GM23338 (cell line): ENCODE results near the gene MYCBPAP. TPM values are rescaled to one million over a fixed set of nuclear protein-coding genes. Genes with fewer than 3 reads are reported as not detected.
A peak's percentile ranks its signal among the peaks of the same experiment; 100 is the strongest.

Source experiments
- ATAC-seq: fragments of 200-7000 bp; cut with Tn5 transposase; 3 replicates; pipeline ENCODE4 v1.9.1; 2020
- DNase-seq: peaks from one replicate; pipeline ENCODE4 v3.0.0-alpha.2; 2015; ENCODE audit warnings: low spot score
- H2AFZ ChIP-seq: fragments of 200-600 bp; sonication (generic); 2 replicates; pipeline ENCODE4 v1.8.0; 2016; ENCODE audit warnings: antibody characterized with exemption, mild to moderate bottlenecking, moderate library complexity
- H3F3A ChIP-seq: fragments of 200-600 bp; sonication (generic); replicated peaks from 2 replicates; pipeline ENCODE4 v1.8.0; 2017; ENCODE audit warnings: antibody characterized with exemption, mixed run types, low read depth
- H3K27ac ChIP-seq: fragments of 200-600 bp; sonication (generic); 2 replicates; pipeline ENCODE4 v1.6.1; 2016; ENCODE audit warnings: low read depth
- H3K27me3 ChIP-seq: fragments of 200-600 bp; sonication (generic); 2 replicates; pipeline ENCODE4 v1.8.0; 2016; ENCODE audit warnings: mild to moderate bottlenecking, mixed run types, moderate library complexity; ENCODE audit not compliant: insufficient read depth
- H3K36me3 ChIP-seq: fragments of 200-600 bp; sonication (generic); 2 replicates; pipeline ENCODE4 v1.8.0; 2016; ENCODE audit warnings: mild to moderate bottlenecking; ENCODE audit not compliant: insufficient read depth
- H3K4me1 ChIP-seq: fragments of 200-600 bp; sonication (generic); 2 replicates; pipeline ENCODE4 v1.8.0; 2016; ENCODE audit warnings: mild to moderate bottlenecking, moderate library complexity; ENCODE audit not compliant: insufficient read depth
- H3K4me2 ChIP-seq: fragments of 200-600 bp; sonication (generic); 2 replicates; pipeline ENCODE4 v1.7.1; 2017; ENCODE audit warnings: mixed run types
- H3K4me3 ChIP-seq: fragments of 200-600 bp; sonication (generic); 2 replicates; pipeline ENCODE4 v1.6.1; 2016; ENCODE audit warnings: mixed run types
- H3K79me2 ChIP-seq: fragments of 200-600 bp; sonication (generic); replicated peaks from 2 replicates; pipeline ENCODE4 v1.8.0; 2017; ENCODE audit warnings: mild to moderate bottlenecking; ENCODE audit not compliant: insufficient read depth
- H3K9me2 ChIP-seq: fragments of 200-600 bp; sonication (generic); 2 replicates; pipeline ENCODE4 v1.8.0; 2017; ENCODE audit not compliant: insufficient read depth
- H4K20me1 ChIP-seq: fragments of 200-600 bp; sonication (generic); replicated peaks from 2 replicates; pipeline ENCODE4 v1.8.0; 2017; ENCODE audit warnings: mild to moderate bottlenecking; ENCODE audit not compliant: insufficient read depth
- H3K27ac Mint-ChIP-seq: 2 replicates; pipeline ENCODE4 v1.8.0; 2020; ENCODE audit warnings: inconsistent platforms, mild to moderate bottlenecking, moderate library complexity, mixed read lengths
- H3K27me3 Mint-ChIP-seq: 3 replicates; pipeline ENCODE4 v1.8.0; 2022; ENCODE audit warnings: low read depth, mild to moderate bottlenecking, moderate library complexity, mixed read lengths, inconsistent platforms; ENCODE audit not compliant: insufficient read depth, poor library complexity
- H3K36me3 Mint-ChIP-seq: 3 replicates; pipeline ENCODE4 v1.8.0; 2021; ENCODE audit warnings: low read depth, mild to moderate bottlenecking, inconsistent platforms, moderate library complexity, mixed read lengths
- H3K4me1 Mint-ChIP-seq: 3 replicates; pipeline ENCODE4 v1.8.0; 2020; ENCODE audit warnings: mild to moderate bottlenecking, inconsistent platforms, mixed read lengths
- H3K4me3 Mint-ChIP-seq: 3 replicates; pipeline ENCODE4 v1.8.0; 2021; ENCODE audit warnings: moderate library complexity, mild to moderate bottlenecking, inconsistent platforms, mixed read lengths
- H3K9me3 Mint-ChIP-seq: 3 replicates; pipeline ENCODE4 v1.8.0; 2020; ENCODE audit warnings: moderate library complexity, mild to moderate bottlenecking, inconsistent platforms, mixed read lengths
- CREB1 ChIP-seq: fragments of 250-450 bp; sonication (Bioruptor Pico); IDR thresholded peaks from 2 replicates; pipeline ENCODE4 v1.5.0; 2020; ENCODE audit warnings: low read depth, mild to moderate bottlenecking, moderate library complexity
- EZH2 ChIP-seq: fragments of 200-600 bp; sonication (generic); IDR thresholded peaks from one replicate; pipeline ENCODE4 v1.8.0; 2017; ENCODE audit warnings: antibody characterized with exemption, mild to moderate bottlenecking, low read depth; ENCODE audit not compliant: unreplicated experiment
- EZH2phosphoT487 ChIP-seq: fragments of 200-600 bp; sonication (generic); IDR thresholded peaks from one replicate; pipeline ENCODE4 v1.8.1; 2018; ENCODE audit warnings: antibody characterized with exemption; ENCODE audit not compliant: unreplicated experiment
- JUNB ChIP-seq: IDR thresholded peaks from one replicate; pipeline ENCODE4 v1.6.1; 2016; ENCODE audit warnings: antibody characterized with exemption; ENCODE audit not compliant: unreplicated experiment
- NANOG ChIP-seq: IDR thresholded peaks from 2 replicates; pipeline ENCODE4 v1.6.1; 2016; ENCODE audit warnings: antibody characterized with exemption, borderline replicate concordance
- POLR2AphosphoS5 ChIP-seq: IDR thresholded peaks from 2 replicates; pipeline ENCODE4 v1.6.1; 2016; ENCODE audit warnings: antibody characterized with exemption, low read depth
- STAT1 ChIP-seq: IDR thresholded peaks from one replicate; pipeline ENCODE4 v1.6.1; 2016; ENCODE audit warnings: antibody characterized with exemption; ENCODE audit not compliant: unreplicated experiment
- ZNF114 ChIP-seq: fragments of 250-450 bp; sonication (Bioruptor Pico); IDR thresholded peaks from 2 replicates; pipeline ENCODE4 v1.5.0; 2020; ENCODE audit warnings: mild to moderate bottlenecking, moderate library complexity
- ZNF331 ChIP-seq: fragments of 250-450 bp; sonication (Bioruptor Pico); IDR thresholded peaks from 2 replicates; pipeline ENCODE4 v1.5.0; 2020; ENCODE audit warnings: low read depth, mild to moderate bottlenecking, moderate library complexity
- polyA plus RNA-seq: library from polyadenylated mRNA; unstranded; fragments of >200 nt; fragmentation: Nextera tagmentation; extraction: Ambion mirVana; gene quantifications from 2 replicates; pipeline ENCODE4 v1.2.1, GENCODE V29; 2016
- total RNA-seq: library from RNA; depleted of rRNA; stranded (reverse); fragments of >200 nt; shearing (Covaris generic); gene quantifications from 2 replicates; pipeline ENCODE4 v1.2.3, GENCODE V29; 2014
- TF ChIP-seq, protein P1 (sequence below): fragments of 250-450 bp; sonication (Bioruptor Pico); IDR thresholded peaks from 2 replicates; pipeline ENCODE4 v1.5.0; 2020; ENCODE audit warnings: mild to moderate bottlenecking, moderate library complexity
- TF ChIP-seq, protein P2 (sequence below): IDR thresholded peaks from one replicate; pipeline ENCODE4 v1.6.1; 2018; ENCODE audit warnings: antibody characterized with exemption; ENCODE audit not compliant: unreplicated experiment
- TF ChIP-seq, protein P3 (sequence below): IDR thresholded peaks from 2 replicates; pipeline ENCODE4 v1.6.1; 2016; ENCODE audit warnings: antibody characterized with exemption
- TF ChIP-seq, protein P4 (sequence below), 2 experiments: fragments of 200-600 bp in 1 of 2; sonication (generic) in 1 of 2; conservative IDR thresholded peaks; 2 replicates each; pipeline versions ENCODE4 v1.5.1 to v1.6.1; 2016 to 2017; ENCODE audit warnings: antibody characterized with exemption in 2 of 2, low read depth in 2 of 2, mild to moderate bottlenecking in 2 of 2, moderate library complexity in 1 of 2

The MYCBPAP gene
- total and polyA plus RNA-seq, 2 experiments from 2014 or later: 0.63 to 1.7 TPM

DNA sequence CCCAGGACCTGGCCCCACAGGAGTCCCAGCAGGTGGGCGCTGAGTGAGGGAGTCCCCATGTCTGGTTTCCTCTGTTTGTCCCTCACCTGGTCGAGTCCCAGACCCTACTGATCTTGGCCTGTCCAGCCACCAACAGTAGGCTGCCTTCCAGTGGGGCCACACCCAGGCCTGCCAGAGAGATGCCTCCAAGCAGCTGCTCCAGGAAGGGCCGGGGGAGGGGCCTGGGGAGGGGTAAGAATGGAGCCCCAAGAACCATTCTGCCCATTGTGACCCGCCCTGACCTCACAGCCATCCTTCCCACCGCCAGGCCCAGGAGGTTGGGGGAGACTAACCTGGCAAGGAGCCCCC lies 39.5 kb downstream of the MYCBPAP start:
- H3K4me1 ChIP-seq: peaks cover 11% of the 10 kb centered on the region; the same call in 1 of the 2 replicates
- H3K4me3 ChIP-seq: peak overlapping the region; percentile 67
- Mint-ChIP-seq H3K36me3 (no peaks in the 10 kb centered on the region; the same call in 2 of the 3 replicates), H3K4me3 (peak overlapping the region; percentile 68), H3K27me3 (peaks cover 18% of the 10 kb centered on the region), H3K27ac (no peak overlapping the region), H3K4me1 (peaks cover 16% of the 10 kb centered on the region), H3K9me3 (no peaks in the 10 kb centered on the region)
- H3K36me3 ChIP-seq: no peaks in the 10 kb centered on the region
- ATAC-seq (no peak), DNase-seq (no peak)
- no peaks in the 10 kb centered on the region for H3F3A ChIP-seq
- no peaks in the 10 kb centered on the region for H4K20me1 ChIP-seq
- no peak overlapping the region; the same call in 1 of the 2 replicates for H2AFZ ChIP-seq
- H3K4me2 ChIP-seq: peak overlapping the region; percentile 83
- H3K27ac ChIP-seq: no peak overlapping the region
- no peaks in the 10 kb centered on the region for H3K9me2 ChIP-seq
- no peaks in the 10 kb centered on the region for H3K27me3 ChIP-seq
- TF ChIP-seq JUNB (no peak), EZH2phosphoT487 (no peak), STAT1 (no peak), POLR2AphosphoS5 (no peak), NANOG (no peak), ZNF114 (CRISPR knock-in tag) (no peak), CREB1 (CRISPR knock-in tag) (no peak), ZNF331 (no peak), EZH2 (no peak)
- TF ChIP-seq, protein P1, sequence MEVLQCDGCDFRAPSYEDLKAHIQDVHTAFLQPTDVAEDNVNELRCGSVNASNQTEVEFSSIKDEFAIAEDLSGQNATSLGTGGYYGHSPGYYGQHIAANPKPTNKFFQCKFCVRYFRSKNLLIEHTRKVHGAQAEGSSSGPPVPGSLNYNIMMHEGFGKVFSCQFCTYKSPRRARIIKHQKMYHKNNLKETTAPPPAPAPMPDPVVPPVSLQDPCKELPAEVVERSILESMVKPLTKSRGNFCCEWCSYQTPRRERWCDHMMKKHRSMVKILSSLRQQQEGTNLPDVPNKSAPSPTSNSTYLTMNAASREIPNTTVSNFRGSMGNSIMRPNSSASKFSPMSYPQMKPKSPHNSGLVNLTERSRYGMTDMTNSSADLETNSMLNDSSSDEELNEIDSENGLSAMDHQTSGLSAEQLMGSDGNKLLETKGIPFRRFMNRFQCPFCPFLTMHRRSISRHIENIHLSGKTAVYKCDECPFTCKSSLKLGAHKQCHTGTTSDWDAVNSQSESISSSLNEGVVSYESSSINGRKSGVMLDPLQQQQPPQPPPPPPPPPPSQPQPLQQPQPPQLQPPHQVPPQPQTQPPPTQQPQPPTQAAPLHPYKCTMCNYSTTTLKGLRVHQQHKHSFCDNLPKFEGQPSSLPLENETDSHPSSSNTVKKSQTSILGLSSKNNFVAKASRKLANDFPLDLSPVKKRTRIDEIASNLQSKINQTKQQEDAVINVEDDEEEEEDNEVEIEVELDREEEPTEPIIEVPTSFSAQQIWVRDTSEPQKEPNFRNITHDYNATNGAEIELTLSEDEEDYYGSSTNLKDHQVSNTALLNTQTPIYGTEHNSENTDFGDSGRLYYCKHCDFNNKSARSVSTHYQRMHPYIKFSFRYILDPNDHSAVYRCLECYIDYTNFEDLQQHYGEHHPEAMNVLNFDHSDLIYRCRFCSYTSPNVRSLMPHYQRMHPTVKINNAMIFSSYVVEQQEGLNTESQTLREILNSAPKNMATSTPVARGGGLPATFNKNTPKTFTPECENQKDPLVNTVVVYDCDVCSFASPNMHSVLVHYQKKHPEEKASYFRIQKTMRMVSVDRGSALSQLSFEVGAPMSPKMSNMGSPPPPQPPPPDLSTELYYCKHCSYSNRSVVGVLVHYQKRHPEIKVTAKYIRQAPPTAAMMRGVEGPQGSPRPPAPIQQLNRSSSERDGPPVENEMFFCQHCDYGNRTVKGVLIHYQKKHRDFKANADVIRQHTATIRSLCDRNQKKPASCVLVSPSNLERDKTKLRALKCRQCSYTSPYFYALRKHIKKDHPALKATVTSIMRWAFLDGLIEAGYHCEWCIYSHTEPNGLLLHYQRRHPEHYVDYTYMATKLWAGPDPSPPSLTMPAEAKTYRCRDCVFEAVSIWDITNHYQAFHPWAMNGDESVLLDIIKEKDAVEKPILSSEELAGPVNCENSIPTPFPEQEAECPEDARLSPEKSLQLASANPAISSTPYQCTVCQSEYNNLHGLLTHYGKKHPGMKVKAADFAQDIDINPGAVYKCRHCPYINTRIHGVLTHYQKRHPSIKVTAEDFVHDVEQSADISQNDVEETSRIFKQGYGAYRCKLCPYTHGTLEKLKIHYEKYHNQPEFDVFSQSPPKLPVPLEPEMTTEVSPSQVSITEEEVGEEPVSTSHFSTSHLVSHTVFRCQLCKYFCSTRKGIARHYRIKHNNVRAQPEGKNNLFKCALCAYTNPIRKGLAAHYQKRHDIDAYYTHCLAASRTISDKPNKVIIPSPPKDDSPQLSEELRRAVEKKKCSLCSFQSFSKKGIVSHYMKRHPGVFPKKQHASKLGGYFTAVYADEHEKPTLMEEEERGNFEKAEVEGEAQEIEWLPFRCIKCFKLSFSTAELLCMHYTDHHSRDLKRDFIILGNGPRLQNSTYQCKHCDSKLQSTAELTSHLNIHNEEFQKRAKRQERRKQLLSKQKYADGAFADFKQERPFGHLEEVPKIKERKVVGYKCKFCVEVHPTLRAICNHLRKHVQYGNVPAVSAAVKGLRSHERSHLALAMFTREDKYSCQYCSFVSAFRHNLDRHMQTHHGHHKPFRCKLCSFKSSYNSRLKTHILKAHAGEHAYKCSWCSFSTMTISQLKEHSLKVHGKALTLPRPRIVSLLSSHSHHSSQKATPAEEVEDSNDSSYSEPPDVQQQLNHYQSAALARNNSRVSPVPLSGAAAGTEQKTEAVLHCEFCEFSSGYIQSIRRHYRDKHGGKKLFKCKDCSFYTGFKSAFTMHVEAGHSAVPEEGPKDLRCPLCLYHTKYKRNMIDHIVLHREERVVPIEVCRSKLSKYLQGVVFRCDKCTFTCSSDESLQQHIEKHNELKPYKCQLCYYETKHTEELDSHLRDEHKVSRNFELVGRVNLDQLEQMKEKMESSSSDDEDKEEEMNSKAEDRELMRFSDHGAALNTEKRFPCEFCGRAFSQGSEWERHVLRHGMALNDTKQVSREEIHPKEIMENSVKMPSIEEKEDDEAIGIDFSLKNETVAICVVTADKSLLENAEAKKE: no peak
- TF ChIP-seq, protein P2, sequence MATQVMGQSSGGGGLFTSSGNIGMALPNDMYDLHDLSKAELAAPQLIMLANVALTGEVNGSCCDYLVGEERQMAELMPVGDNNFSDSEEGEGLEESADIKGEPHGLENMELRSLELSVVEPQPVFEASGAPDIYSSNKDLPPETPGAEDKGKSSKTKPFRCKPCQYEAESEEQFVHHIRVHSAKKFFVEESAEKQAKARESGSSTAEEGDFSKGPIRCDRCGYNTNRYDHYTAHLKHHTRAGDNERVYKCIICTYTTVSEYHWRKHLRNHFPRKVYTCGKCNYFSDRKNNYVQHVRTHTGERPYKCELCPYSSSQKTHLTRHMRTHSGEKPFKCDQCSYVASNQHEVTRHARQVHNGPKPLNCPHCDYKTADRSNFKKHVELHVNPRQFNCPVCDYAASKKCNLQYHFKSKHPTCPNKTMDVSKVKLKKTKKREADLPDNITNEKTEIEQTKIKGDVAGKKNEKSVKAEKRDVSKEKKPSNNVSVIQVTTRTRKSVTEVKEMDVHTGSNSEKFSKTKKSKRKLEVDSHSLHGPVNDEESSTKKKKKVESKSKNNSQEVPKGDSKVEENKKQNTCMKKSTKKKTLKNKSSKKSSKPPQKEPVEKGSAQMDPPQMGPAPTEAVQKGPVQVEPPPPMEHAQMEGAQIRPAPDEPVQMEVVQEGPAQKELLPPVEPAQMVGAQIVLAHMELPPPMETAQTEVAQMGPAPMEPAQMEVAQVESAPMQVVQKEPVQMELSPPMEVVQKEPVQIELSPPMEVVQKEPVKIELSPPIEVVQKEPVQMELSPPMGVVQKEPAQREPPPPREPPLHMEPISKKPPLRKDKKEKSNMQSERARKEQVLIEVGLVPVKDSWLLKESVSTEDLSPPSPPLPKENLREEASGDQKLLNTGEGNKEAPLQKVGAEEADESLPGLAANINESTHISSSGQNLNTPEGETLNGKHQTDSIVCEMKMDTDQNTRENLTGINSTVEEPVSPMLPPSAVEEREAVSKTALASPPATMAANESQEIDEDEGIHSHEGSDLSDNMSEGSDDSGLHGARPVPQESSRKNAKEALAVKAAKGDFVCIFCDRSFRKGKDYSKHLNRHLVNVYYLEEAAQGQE: no peak
- TF ChIP-seq, protein P3, sequence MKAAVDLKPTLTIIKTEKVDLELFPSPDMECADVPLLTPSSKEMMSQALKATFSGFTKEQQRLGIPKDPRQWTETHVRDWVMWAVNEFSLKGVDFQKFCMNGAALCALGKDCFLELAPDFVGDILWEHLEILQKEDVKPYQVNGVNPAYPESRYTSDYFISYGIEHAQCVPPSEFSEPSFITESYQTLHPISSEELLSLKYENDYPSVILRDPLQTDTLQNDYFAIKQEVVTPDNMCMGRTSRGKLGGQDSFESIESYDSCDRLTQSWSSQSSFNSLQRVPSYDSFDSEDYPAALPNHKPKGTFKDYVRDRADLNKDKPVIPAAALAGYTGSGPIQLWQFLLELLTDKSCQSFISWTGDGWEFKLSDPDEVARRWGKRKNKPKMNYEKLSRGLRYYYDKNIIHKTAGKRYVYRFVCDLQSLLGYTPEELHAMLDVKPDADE: no peak
- TF ChIP-seq, protein P4, sequence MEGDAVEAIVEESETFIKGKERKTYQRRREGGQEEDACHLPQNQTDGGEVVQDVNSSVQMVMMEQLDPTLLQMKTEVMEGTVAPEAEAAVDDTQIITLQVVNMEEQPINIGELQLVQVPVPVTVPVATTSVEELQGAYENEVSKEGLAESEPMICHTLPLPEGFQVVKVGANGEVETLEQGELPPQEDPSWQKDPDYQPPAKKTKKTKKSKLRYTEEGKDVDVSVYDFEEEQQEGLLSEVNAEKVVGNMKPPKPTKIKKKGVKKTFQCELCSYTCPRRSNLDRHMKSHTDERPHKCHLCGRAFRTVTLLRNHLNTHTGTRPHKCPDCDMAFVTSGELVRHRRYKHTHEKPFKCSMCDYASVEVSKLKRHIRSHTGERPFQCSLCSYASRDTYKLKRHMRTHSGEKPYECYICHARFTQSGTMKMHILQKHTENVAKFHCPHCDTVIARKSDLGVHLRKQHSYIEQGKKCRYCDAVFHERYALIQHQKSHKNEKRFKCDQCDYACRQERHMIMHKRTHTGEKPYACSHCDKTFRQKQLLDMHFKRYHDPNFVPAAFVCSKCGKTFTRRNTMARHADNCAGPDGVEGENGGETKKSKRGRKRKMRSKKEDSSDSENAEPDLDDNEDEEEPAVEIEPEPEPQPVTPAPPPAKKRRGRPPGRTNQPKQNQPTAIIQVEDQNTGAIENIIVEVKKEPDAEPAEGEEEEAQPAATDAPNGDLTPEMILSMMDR (conservative IDR thresholded peaks at IDR 0.05; ENCODE audit: low read depth in 2 of 2): no peak
- no peaks in the 10 kb centered on the region for H3K79me2 ChIP-seq
